Astrocyte (in vitro differentiated cells and primary cell): ENCODE measurements around the gene P2RY8.

Source experiments
- CTCF ChIP-seq: IDR thresholded peaks from 2 replicates; pipeline ENCODE4 v1.5.1; 2011; ENCODE audit warnings: low read depth, mild to moderate bottlenecking, inconsistent platforms, low read length, moderate library complexity; ENCODE audit not compliant: insufficient read depth
- EZH2 ChIP-seq: IDR thresholded peaks from 2 replicates; pipeline ENCODE4 v1.6.1; 2012; ENCODE audit warnings: mild to moderate bottlenecking, low read length, inconsistent platforms; ENCODE audit not compliant: insufficient read depth

- TF ChIP-seq EZH2 (no peak), CTCF (no peak)
Measured at GRCh38 chrX:1576201-1576992, 39.4 kb upstream of the P2RY8 start.
